ENCODE data around the gene SLC30A4. TPM values are rescaled to one million over a fixed set of nuclear protein-coding genes. Genes with fewer than 3 reads are reported as not detected.

The SLC30A4 gene
- total and polyA plus RNA-seq, 2 experiments from 2014 or later: not detected

DNA sequence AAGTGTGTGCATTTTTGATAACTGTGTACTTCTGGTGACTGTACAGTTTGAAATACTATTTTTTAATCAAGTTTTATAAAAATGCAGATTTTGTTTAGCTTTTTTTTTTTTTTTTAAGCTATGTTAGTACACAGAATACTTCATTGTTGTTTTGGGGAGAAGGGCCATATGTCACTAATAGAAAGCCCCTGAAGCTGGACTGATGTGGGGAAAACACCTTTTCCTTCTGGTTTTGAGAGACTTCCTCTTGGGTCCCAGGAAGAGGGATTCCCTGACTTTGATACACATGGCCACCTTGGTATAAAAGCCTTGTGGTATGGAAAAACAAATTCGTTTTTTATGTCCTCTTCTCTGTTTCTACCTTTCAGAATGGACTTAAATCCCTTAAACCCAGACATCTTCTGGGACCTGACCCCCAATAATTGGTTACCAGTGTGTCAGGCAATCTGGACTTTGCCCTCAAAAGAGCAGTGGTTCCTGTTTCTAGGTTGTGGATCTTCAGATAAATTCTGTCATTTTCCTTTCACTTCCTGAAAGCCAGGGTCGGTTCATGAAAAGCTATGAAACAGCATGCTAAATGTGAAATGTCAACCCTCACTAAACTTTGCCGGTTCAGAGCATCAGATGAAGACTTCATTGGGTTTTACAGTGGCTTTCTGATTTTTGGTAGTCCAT is 33.5 kb upstream of the SLC30A4 start:
- no peak for DNase-seq (ENCODE audit: low spot score)
- no peaks in the 10 kb centered on the region for H3K4me1 ChIP-seq (ENCODE audit: insufficient read depth)

More for the DNA sequence above, 33.5 kb upstream of the SLC30A4 start:
- Mint-ChIP-seq H3K9me3 (peaks cover 13% of the 10 kb centered on the region), H3K27ac (no peak overlapping the region), H3K27me3 (ENCODE audit: insufficient read depth, low read depth, poor library complexity) (peaks cover 1% of the 10 kb centered on the region), H3K4me1 (no peaks in the 10 kb centered on the region), H3K36me3 (ENCODE audit: low read depth) (no peaks in the 10 kb centered on the region), H3K4me3 (no peak overlapping the region)
- H3K79me2 ChIP-seq (replicated peaks; ENCODE audit: insufficient read depth): no peaks in the 10 kb centered on the region
- no peak overlapping the region for H3K4me3 ChIP-seq
- TF ChIP-seq ZNF114 (CRISPR knock-in tag; IDR thresholded peaks at IDR 0.05) (no peak), POLR2AphosphoS5 (IDR thresholded peaks at IDR 0.05; ENCODE audit: low read depth) (no peak), EZH2 (IDR thresholded peaks at IDR 0.05; ENCODE audit: low read depth, unreplicated experiment) (no peak), CREB1 (CRISPR knock-in tag; IDR thresholded peaks at IDR 0.05; ENCODE audit: low read depth) (no peak), ZNF331 (CRISPR knock-in tag; IDR thresholded peaks at IDR 0.05; ENCODE audit: low read depth) (no peak), NANOG (IDR thresholded peaks at IDR 0.05; ENCODE audit: borderline replicate concordance) (no peak), JUNB (IDR thresholded peaks at IDR 0.05; ENCODE audit: unreplicated experiment) (no peak), STAT1 (IDR thresholded peaks at IDR 0.05; ENCODE audit: unreplicated experiment) (no peak), EZH2phosphoT487 (IDR thresholded peaks at IDR 0.05; ENCODE audit: unreplicated experiment) (no peak)
- TF ChIP-seq, protein P1, sequence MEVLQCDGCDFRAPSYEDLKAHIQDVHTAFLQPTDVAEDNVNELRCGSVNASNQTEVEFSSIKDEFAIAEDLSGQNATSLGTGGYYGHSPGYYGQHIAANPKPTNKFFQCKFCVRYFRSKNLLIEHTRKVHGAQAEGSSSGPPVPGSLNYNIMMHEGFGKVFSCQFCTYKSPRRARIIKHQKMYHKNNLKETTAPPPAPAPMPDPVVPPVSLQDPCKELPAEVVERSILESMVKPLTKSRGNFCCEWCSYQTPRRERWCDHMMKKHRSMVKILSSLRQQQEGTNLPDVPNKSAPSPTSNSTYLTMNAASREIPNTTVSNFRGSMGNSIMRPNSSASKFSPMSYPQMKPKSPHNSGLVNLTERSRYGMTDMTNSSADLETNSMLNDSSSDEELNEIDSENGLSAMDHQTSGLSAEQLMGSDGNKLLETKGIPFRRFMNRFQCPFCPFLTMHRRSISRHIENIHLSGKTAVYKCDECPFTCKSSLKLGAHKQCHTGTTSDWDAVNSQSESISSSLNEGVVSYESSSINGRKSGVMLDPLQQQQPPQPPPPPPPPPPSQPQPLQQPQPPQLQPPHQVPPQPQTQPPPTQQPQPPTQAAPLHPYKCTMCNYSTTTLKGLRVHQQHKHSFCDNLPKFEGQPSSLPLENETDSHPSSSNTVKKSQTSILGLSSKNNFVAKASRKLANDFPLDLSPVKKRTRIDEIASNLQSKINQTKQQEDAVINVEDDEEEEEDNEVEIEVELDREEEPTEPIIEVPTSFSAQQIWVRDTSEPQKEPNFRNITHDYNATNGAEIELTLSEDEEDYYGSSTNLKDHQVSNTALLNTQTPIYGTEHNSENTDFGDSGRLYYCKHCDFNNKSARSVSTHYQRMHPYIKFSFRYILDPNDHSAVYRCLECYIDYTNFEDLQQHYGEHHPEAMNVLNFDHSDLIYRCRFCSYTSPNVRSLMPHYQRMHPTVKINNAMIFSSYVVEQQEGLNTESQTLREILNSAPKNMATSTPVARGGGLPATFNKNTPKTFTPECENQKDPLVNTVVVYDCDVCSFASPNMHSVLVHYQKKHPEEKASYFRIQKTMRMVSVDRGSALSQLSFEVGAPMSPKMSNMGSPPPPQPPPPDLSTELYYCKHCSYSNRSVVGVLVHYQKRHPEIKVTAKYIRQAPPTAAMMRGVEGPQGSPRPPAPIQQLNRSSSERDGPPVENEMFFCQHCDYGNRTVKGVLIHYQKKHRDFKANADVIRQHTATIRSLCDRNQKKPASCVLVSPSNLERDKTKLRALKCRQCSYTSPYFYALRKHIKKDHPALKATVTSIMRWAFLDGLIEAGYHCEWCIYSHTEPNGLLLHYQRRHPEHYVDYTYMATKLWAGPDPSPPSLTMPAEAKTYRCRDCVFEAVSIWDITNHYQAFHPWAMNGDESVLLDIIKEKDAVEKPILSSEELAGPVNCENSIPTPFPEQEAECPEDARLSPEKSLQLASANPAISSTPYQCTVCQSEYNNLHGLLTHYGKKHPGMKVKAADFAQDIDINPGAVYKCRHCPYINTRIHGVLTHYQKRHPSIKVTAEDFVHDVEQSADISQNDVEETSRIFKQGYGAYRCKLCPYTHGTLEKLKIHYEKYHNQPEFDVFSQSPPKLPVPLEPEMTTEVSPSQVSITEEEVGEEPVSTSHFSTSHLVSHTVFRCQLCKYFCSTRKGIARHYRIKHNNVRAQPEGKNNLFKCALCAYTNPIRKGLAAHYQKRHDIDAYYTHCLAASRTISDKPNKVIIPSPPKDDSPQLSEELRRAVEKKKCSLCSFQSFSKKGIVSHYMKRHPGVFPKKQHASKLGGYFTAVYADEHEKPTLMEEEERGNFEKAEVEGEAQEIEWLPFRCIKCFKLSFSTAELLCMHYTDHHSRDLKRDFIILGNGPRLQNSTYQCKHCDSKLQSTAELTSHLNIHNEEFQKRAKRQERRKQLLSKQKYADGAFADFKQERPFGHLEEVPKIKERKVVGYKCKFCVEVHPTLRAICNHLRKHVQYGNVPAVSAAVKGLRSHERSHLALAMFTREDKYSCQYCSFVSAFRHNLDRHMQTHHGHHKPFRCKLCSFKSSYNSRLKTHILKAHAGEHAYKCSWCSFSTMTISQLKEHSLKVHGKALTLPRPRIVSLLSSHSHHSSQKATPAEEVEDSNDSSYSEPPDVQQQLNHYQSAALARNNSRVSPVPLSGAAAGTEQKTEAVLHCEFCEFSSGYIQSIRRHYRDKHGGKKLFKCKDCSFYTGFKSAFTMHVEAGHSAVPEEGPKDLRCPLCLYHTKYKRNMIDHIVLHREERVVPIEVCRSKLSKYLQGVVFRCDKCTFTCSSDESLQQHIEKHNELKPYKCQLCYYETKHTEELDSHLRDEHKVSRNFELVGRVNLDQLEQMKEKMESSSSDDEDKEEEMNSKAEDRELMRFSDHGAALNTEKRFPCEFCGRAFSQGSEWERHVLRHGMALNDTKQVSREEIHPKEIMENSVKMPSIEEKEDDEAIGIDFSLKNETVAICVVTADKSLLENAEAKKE (CRISPR knock-in tag; IDR thresholded peaks at IDR 0.05): no peak
- TF ChIP-seq, protein P2, sequence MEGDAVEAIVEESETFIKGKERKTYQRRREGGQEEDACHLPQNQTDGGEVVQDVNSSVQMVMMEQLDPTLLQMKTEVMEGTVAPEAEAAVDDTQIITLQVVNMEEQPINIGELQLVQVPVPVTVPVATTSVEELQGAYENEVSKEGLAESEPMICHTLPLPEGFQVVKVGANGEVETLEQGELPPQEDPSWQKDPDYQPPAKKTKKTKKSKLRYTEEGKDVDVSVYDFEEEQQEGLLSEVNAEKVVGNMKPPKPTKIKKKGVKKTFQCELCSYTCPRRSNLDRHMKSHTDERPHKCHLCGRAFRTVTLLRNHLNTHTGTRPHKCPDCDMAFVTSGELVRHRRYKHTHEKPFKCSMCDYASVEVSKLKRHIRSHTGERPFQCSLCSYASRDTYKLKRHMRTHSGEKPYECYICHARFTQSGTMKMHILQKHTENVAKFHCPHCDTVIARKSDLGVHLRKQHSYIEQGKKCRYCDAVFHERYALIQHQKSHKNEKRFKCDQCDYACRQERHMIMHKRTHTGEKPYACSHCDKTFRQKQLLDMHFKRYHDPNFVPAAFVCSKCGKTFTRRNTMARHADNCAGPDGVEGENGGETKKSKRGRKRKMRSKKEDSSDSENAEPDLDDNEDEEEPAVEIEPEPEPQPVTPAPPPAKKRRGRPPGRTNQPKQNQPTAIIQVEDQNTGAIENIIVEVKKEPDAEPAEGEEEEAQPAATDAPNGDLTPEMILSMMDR (conservative IDR thresholded peaks at IDR 0.05; ENCODE audit: low read depth in 2 of 2): no peak
- TF ChIP-seq, protein P3, sequence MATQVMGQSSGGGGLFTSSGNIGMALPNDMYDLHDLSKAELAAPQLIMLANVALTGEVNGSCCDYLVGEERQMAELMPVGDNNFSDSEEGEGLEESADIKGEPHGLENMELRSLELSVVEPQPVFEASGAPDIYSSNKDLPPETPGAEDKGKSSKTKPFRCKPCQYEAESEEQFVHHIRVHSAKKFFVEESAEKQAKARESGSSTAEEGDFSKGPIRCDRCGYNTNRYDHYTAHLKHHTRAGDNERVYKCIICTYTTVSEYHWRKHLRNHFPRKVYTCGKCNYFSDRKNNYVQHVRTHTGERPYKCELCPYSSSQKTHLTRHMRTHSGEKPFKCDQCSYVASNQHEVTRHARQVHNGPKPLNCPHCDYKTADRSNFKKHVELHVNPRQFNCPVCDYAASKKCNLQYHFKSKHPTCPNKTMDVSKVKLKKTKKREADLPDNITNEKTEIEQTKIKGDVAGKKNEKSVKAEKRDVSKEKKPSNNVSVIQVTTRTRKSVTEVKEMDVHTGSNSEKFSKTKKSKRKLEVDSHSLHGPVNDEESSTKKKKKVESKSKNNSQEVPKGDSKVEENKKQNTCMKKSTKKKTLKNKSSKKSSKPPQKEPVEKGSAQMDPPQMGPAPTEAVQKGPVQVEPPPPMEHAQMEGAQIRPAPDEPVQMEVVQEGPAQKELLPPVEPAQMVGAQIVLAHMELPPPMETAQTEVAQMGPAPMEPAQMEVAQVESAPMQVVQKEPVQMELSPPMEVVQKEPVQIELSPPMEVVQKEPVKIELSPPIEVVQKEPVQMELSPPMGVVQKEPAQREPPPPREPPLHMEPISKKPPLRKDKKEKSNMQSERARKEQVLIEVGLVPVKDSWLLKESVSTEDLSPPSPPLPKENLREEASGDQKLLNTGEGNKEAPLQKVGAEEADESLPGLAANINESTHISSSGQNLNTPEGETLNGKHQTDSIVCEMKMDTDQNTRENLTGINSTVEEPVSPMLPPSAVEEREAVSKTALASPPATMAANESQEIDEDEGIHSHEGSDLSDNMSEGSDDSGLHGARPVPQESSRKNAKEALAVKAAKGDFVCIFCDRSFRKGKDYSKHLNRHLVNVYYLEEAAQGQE (IDR thresholded peaks at IDR 0.05; ENCODE audit: unreplicated experiment): no peak
- TF ChIP-seq, protein P4, sequence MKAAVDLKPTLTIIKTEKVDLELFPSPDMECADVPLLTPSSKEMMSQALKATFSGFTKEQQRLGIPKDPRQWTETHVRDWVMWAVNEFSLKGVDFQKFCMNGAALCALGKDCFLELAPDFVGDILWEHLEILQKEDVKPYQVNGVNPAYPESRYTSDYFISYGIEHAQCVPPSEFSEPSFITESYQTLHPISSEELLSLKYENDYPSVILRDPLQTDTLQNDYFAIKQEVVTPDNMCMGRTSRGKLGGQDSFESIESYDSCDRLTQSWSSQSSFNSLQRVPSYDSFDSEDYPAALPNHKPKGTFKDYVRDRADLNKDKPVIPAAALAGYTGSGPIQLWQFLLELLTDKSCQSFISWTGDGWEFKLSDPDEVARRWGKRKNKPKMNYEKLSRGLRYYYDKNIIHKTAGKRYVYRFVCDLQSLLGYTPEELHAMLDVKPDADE (IDR thresholded peaks at IDR 0.05): no peak
- ATAC-seq: no peak
- no peak overlapping the region for H3K27ac ChIP-seq (ENCODE audit: low read depth)
- H2AFZ ChIP-seq: no peak overlapping the region
- H3K4me2 ChIP-seq: no peak overlapping the region
- H4K20me1 ChIP-seq (replicated peaks; ENCODE audit: insufficient read depth): no peaks in the 10 kb centered on the region
- H3K27me3 ChIP-seq (ENCODE audit: insufficient read depth): peaks cover 5% of the 10 kb centered on the region; the same call in 1 of the 2 replicates
- H3K9me2 ChIP-seq (ENCODE audit: insufficient read depth): no peaks in the 10 kb centered on the region
- no peaks in the 10 kb centered on the region for H3F3A ChIP-seq (replicated peaks; ENCODE audit: low read depth)
- no peaks in the 10 kb centered on the region for H3K36me3 ChIP-seq (ENCODE audit: insufficient read depth)

All from GM23338 (cell line).